Measurements from ENCODE around the gene KARS1. TPM values are rescaled to one million over a fixed set of nuclear protein-coding genes. Genes with fewer than 3 reads are reported as not detected.

Gene KARS1
- total RNA-seq, 1 donor from 2014 or later, result 65.2 TPM

DNA sequence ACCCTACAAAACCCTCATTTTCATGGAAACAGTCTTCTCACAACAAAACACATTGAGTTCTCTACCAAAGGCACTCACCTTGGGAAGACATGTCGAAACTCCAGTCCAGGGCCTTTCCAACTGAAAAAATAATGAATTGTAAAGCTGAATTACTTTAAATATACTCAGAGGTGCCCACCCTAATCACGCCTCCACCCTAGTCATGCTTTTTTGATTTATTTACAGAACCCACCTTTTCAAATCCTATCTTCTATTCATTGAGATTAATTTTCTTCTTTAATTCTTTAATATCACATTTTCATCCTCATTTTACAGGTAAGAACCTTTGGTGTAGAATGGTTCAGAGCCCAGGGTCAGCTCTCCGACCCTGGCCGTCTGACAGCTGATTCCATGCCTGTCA is 29.4 kb upstream of the KARS1 start, which contains the start of gene CPHXL2:
Gene CPHXL2 (minus strand): TSS at position 101 of the 400 bp plus-strand sequence. CDS start 10 bp downstream, at position 91.
- no peak within 1 kb of the TSS for H3K27ac ChIP-seq
- no peaks in the 10 kb centered on the region for H3K27me3 ChIP-seq
- TF ChIP-seq, protein P1, sequence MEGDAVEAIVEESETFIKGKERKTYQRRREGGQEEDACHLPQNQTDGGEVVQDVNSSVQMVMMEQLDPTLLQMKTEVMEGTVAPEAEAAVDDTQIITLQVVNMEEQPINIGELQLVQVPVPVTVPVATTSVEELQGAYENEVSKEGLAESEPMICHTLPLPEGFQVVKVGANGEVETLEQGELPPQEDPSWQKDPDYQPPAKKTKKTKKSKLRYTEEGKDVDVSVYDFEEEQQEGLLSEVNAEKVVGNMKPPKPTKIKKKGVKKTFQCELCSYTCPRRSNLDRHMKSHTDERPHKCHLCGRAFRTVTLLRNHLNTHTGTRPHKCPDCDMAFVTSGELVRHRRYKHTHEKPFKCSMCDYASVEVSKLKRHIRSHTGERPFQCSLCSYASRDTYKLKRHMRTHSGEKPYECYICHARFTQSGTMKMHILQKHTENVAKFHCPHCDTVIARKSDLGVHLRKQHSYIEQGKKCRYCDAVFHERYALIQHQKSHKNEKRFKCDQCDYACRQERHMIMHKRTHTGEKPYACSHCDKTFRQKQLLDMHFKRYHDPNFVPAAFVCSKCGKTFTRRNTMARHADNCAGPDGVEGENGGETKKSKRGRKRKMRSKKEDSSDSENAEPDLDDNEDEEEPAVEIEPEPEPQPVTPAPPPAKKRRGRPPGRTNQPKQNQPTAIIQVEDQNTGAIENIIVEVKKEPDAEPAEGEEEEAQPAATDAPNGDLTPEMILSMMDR (IDR thresholded peaks at IDR 0.05), result no peak
- no peak within 1 kb of the TSS for H3K4me3 ChIP-seq
- H3K36me3 ChIP-seq, result no peaks in the 10 kb centered on the region
- no peak for DNase-seq (ENCODE audit: low spot score in 2 of 2)
- no peaks in the 10 kb centered on the region for H3K4me1 ChIP-seq
- intact Hi-C loops (cut with DNase I), result no loop called here
- no peaks in the 10 kb centered on the region for H3K9me3 ChIP-seq

DNA sequence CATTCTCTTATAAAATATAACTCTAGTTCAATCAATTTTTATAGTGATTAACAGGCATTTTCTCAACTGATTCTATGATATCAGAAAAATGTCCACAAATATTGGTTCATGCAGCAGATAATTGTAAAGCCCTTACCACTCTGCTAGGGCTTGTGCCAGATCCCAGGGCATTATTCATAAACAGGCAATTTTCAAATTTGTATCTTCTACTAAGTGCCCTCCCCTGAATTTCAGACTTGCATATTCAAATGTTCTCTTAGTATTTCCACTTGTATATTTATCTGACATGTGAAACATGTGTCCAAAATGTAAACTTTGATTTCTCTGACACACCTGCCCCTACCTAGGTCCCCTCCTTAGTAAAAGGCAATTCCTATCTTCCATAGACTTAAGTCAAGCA is 20.0 kb upstream of the KARS1 start:
- no peak for DNase-seq (ENCODE audit: low spot score in 2 of 2)

DNA sequence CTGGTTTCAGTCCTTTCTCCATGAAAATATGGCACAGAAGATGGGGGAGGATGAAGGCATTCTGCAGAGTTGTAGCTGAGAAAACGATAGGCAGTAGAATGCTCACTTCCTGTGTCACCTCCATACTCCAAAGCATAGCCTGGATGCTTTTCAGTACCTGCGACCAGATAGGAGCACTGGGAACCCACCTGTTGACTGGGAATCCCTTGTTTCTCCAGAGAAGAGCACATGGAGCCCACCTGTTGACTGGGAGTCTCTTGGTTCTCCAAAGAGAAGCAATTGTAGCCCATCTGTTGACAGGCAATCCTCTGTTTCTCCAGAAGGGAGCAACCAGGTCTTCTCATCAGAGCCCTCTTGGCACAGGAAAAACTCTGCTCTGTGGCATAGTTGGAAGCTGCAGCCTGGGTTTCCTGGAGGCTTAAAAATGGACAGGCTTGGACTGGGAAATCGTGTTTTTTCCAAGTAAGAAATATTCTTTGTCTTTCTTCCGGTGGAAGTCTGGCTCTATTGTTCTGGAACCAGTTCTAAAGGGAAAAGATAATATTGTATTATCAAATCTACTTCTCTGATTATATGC is 13.3 kb upstream of the KARS1 start:
- H3K27ac ChIP-seq, result peak overlapping the region in 1 of 2 donors; percentile 1
- no peaks in the 10 kb centered on the region for H3K9me3 ChIP-seq
- intact Hi-C loops (cut with DNase I), result no loop called here
- no peak for DNase-seq (ENCODE audit: low spot score in 2 of 2)
- no peaks in the 10 kb centered on the region for H3K4me1 ChIP-seq
- H3K27me3 ChIP-seq, result no peaks in the 10 kb centered on the region
- H3K4me3 ChIP-seq, result no peak overlapping the region
- H3K36me3 ChIP-seq, result peaks cover 36 to 49% of the 10 kb centered on the region in 2 donors
- TF ChIP-seq, protein P1 (IDR thresholded peaks at IDR 0.05), result no peak

More for the DNA sequence above, 20.0 kb upstream of the KARS1 start:
- Histone ChIP-seq H3K27ac (no peak overlapping the region), H3K4me3 (no peak overlapping the region), H3K36me3 (no peaks in the 10 kb centered on the region), H3K4me1 (no peaks in the 10 kb centered on the region), H3K27me3 (no peaks in the 10 kb centered on the region), H3K9me3 (no peaks in the 10 kb centered on the region)
- intact Hi-C loops (cut with DNase I), result no loop called here
- TF ChIP-seq, protein P1 (IDR thresholded peaks at IDR 0.05), result no peak

DNA sequence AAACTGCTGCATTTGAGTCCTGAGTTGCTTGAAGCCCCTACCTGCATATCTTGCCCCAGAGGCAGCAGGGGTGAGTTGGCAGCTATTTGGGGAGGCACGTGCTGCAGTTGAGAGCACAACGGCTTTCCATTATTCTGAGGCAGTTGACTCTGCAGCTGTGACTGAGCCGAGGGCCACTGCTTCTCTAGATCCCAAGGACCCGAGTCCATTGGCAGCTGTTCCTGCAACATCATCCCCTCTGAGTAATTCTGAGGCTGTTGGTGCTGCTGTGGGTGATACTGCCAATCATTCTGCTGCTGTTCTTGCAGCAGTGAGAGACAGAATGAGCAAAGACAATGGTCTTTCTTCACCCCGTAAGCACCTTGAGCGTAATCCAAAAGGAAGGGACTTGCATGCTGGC is 12.9 kb upstream of the KARS1 start:
- no peaks in the 10 kb centered on the region for H3K4me1 ChIP-seq
- intact Hi-C loops (cut with DNase I), result no loop called here
- DNase-seq (ENCODE audit: low spot score in 2 of 2), result no peak
- no peak overlapping the region for H3K4me3 ChIP-seq
- TF ChIP-seq, protein P1 (IDR thresholded peaks at IDR 0.05), result no peak
- no peaks in the 10 kb centered on the region for H3K9me3 ChIP-seq
- H3K27me3 ChIP-seq, result no peaks in the 10 kb centered on the region
- peak overlapping the region in 1 of 2 donors; percentile 1 for H3K27ac ChIP-seq
- H3K36me3 ChIP-seq, result peaks cover 41 to 54% of the 10 kb centered on the region in 2 donors

DNA sequence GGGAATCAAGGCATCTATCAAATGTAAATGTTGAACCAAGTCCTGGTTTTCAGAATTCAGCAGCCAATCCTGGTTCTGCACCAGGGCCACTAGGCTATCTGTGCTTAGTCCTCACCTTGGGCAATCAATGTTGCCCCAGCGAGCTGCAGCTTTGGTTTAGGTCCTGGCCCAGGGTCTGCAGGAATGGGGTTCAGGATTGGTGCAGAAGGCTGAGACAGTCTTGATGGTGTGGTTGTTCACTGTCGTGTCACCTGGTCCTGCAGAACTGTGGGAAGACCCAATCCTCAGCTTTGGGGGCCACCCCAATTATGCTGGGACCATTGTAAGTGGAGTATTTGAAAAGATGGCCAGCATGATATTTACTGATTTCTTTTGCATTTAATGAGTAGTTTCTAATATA is 10.7 kb upstream of the KARS1 start:
- H3K4me3 ChIP-seq, result no peak overlapping the region
- H3K36me3 ChIP-seq, result peaks cover 52 to 67% of the 10 kb centered on the region in 2 donors
- DNase-seq (ENCODE audit: low spot score in 2 of 2), result no peak
- H3K27ac ChIP-seq, result no peak overlapping the region
- intact Hi-C loops (cut with DNase I), result no loop called here
- H3K27me3 ChIP-seq, result no peaks in the 10 kb centered on the region
- TF ChIP-seq, protein P1 (IDR thresholded peaks at IDR 0.05), result no peak
- H3K4me1 ChIP-seq, result peaks cover 0 to 4% of the 10 kb centered on the region in 2 donors
- no peaks in the 10 kb centered on the region for H3K9me3 ChIP-seq
